Progenitor cell of endocrine pancreas (in vitro differentiated cells): ENCODE data around the gene ZEB1. TPM values are rescaled to one million over a fixed set of nuclear protein-coding genes. Genes with fewer than 3 reads are reported as not detected.

Experiments
- DNase-seq: peaks from one replicate; pipeline ENCODE4 v3.0.0; 2021; ENCODE audit warnings: low spot score; ENCODE audit not compliant: unreplicated experiment
- H3K27ac Mint-ChIP-seq: 2 replicates; pipeline ENCODE4 v1.8.0; 2021; ENCODE audit warnings: mild to moderate bottlenecking, moderate library complexity, mixed read lengths
- H3K27me3 Mint-ChIP-seq: 2 replicates; pipeline ENCODE4 v1.8.0; 2021; ENCODE audit warnings: mixed read lengths
- H3K36me3 Mint-ChIP-seq: 2 replicates; pipeline ENCODE4 v1.8.0; 2022; ENCODE audit warnings: mixed read lengths; ENCODE audit not compliant: insufficient read depth
- H3K4me1 Mint-ChIP-seq: 2 replicates; pipeline ENCODE4 v1.8.0; 2021; ENCODE audit warnings: low read depth, mixed read lengths
- H3K4me3 Mint-ChIP-seq: 2 replicates; pipeline ENCODE4 v1.8.0; 2021; ENCODE audit warnings: low read depth, mild to moderate bottlenecking, moderate library complexity, mixed read lengths
- H3K9me3 Mint-ChIP-seq: 2 replicates; pipeline ENCODE4 v1.8.0; 2021; ENCODE audit warnings: low read depth, mixed read lengths
- CTCF ChIP-seq: fragments of 200-600 bp; sonication (generic); IDR thresholded peaks from one replicate; pipeline ENCODE4 v1.5.0; 2021; ENCODE audit warnings: antibody characterized with exemption, mild to moderate bottlenecking; ENCODE audit not compliant: unreplicated experiment
- total RNA-seq: library from RNA; stranded (reverse); gene quantifications from 2 replicates; pipeline ENCODE4 v1.2.1, GENCODE V29; 2021

The ZEB1 gene
- total RNA-seq, 1 donor from 2014 or later = 1.7 TPM

GRCh38 chr10:31321396-31321941, 2.5 kb downstream of the ZEB1 start:
- Mint-ChIP-seq H3K9me3 (no peaks in the 10 kb centered on the region), H3K4me1 (peaks cover 11% of the 10 kb centered on the region), H3K27me3 (peaks cover 70% of the 10 kb centered on the region), H3K36me3 (no peaks in the 10 kb centered on the region), H3K4me3 (no peak overlapping the region), H3K27ac (no peak overlapping the region)
- no peak for TF ChIP-seq CTCF
- no peak for DNase-seq

- no peak for TF ChIP-seq CTCF
- H3K27me3 Mint-ChIP-seq = peaks cover 76% of the 10 kb centered on the region
- no peak for DNase-seq
- peaks cover 11% of the 10 kb centered on the region for H3K4me1 Mint-ChIP-seq
- no peak overlapping the region for H3K4me3 Mint-ChIP-seq
- no peaks in the 10 kb centered on the region for H3K9me3 Mint-ChIP-seq
- no peak overlapping the region for H3K27ac Mint-ChIP-seq
- no peaks in the 10 kb centered on the region for H3K36me3 Mint-ChIP-seq
These were observed 3.6 kb downstream of the ZEB1 start for GRCh38 chr10:31322647-31323046.

GRCh38 chr10:31340343-31340742, 21.3 kb downstream of the ZEB1 start:
- no peaks in the 10 kb centered on the region for H3K4me1 Mint-ChIP-seq
- peaks cover 8% of the 10 kb centered on the region for H3K27me3 Mint-ChIP-seq
- no peaks in the 10 kb centered on the region for H3K36me3 Mint-ChIP-seq
- no peak for DNase-seq
- TF ChIP-seq CTCF = no peak
- no peaks in the 10 kb centered on the region for H3K9me3 Mint-ChIP-seq
- no peak overlapping the region for H3K27ac Mint-ChIP-seq
- H3K4me3 Mint-ChIP-seq = no peak overlapping the region

- H3K4me3 Mint-ChIP-seq = no peak overlapping the region
- peaks cover under 1% of the 10 kb centered on the region for H3K27me3 Mint-ChIP-seq
- TF ChIP-seq CTCF = no peak
- H3K36me3 Mint-ChIP-seq = no peaks in the 10 kb centered on the region
- no peak for DNase-seq
- no peaks in the 10 kb centered on the region for H3K4me1 Mint-ChIP-seq
- no peaks in the 10 kb centered on the region for H3K9me3 Mint-ChIP-seq
- H3K27ac Mint-ChIP-seq = no peak overlapping the region
These were observed 22.5 kb downstream of the ZEB1 start for GRCh38 chr10:31341552-31341951.

GRCh38 chr10:31343009-31343408, 24.0 kb downstream of the ZEB1 start:
- Mint-ChIP-seq H3K27me3 (no peaks in the 10 kb centered on the region), H3K27ac (no peak overlapping the region), H3K9me3 (no peaks in the 10 kb centered on the region), H3K4me3 (no peak overlapping the region), H3K36me3 (no peaks in the 10 kb centered on the region), H3K4me1 (no peaks in the 10 kb centered on the region)
- DNase-seq = no peak
- no peak for TF ChIP-seq CTCF
